ENCODE measurements around the gene MMP7. TPM values are rescaled to one million over a fixed set of nuclear protein-coding genes. Genes with fewer than 3 reads are reported as not detected.

The MMP7 gene
- total RNA-seq, 5 donors from 2014 or later (not counting 1 experiment from before 2014, with no cell fraction given): 0.23 to 0.73 (median 0.60) TPM; not detected in 2

GRCh38 chr11:102522312-102523188 lies 8.0 kb downstream of the MMP7 start:
- no peak for ATAC-seq (replicated peaks in 1 of 4)
- H3K27ac ChIP-seq (ENCODE audit: low read length): no peak overlapping the region
- H3K36me3 ChIP-seq (ENCODE audit: control insufficient read depth in 2 of 2, extremely low read depth in 1 of 2, insufficient read depth in 1 of 2, low read length in 1 of 2): no peaks in the 10 kb centered on the region
- Mint-ChIP-seq H3K27ac (no peak overlapping the region), H3K4me1 (peaks cover 1 to 5% (median 4%) of the 10 kb centered on the region in 3 donors), H3K4me3 (no peak overlapping the region), H3K9me3 (no peaks in the 10 kb centered on the region), H3K27me3 (peaks cover 17 to 18% of the 10 kb centered on the region in 2 donors), H3K36me3 (no peaks in the 10 kb centered on the region)
- POLR2A ChIA-PET: interaction anchor here in 1 of 2 donors (0.5 kb wide), 1 partner anchor 40 kb away, joined by 5 read pairs; no protein-coding TSS in a partner anchor
- peaks cover 0 to 2% of the 10 kb centered on the region in 2 experiments for H3K4me1 ChIP-seq (ENCODE audit: control insufficient read depth in 1 of 2, extremely low read depth in 1 of 2, insufficient read depth in 2 of 2, low read length in 2 of 2)
- DNase-seq: no peak
- H3K9me3 ChIP-seq: no peaks in the 10 kb centered on the region
- H3K4me3 ChIP-seq (ENCODE audit: control insufficient read depth in 1 of 2, extremely low read depth in 1 of 2, low read length in 1 of 2): no peak overlapping the region
- 86% methylated on average over 1 of the region's 5 CpGs for WGBS (ENCODE audit: insufficient coverage)
- H3K27me3 ChIP-seq (replicated peaks in 1 of 2; ENCODE audit: control insufficient read depth in 2 of 2, extremely low read depth in 1 of 2, insufficient read depth in 2 of 2, low read length in 1 of 2): peaks cover 0 to 7% of the 10 kb centered on the region in 2 experiments
- CTCF ChIA-PET: interaction anchor here (0.6 to 0.8 kb wide), 3 partner anchors 12 to 183 kb away, joined by 3 to 4 read pairs (median 3); no protein-coding TSS in a partner anchor

- no peak overlapping the region for H3K4me3 ChIP-seq (ENCODE audit: control insufficient read depth in 1 of 2, extremely low read depth in 1 of 2, low read length in 1 of 2)
- peaks cover 0 to 7% of the 10 kb centered on the region in 2 experiments for H3K27me3 ChIP-seq (replicated peaks in 1 of 2; ENCODE audit: control insufficient read depth in 2 of 2, extremely low read depth in 1 of 2, insufficient read depth in 2 of 2, low read length in 1 of 2)
- H3K36me3 Mint-ChIP-seq: no peaks in the 10 kb centered on the region
- ATAC-seq (replicated peaks in 1 of 4): no peak
- no CpG with 5 or more reads among the region's 10 CpGs for WGBS (ENCODE audit: insufficient coverage)
- H3K4me1 Mint-ChIP-seq: peaks cover 0 to 5% (median 4%) of the 10 kb centered on the region in 3 donors
- H3K4me1 ChIP-seq (ENCODE audit: control insufficient read depth in 1 of 2, extremely low read depth in 1 of 2, insufficient read depth in 2 of 2, low read length in 2 of 2): no peaks in the 10 kb centered on the region
- ChIA-PET POLR2A (no interaction called here), CTCF (no interaction called here)
- H3K27ac ChIP-seq (ENCODE audit: low read length): no peak overlapping the region
- H3K9me3 ChIP-seq: no peaks in the 10 kb centered on the region
- H3K27ac Mint-ChIP-seq: no peak overlapping the region
- H3K36me3 ChIP-seq (ENCODE audit: control insufficient read depth in 2 of 2, extremely low read depth in 1 of 2, insufficient read depth in 1 of 2, low read length in 1 of 2): no peaks in the 10 kb centered on the region
- no peaks in the 10 kb centered on the region for H3K9me3 Mint-ChIP-seq
- H3K4me3 Mint-ChIP-seq: no peak overlapping the region
- H3K27me3 Mint-ChIP-seq: peaks cover 17 to 18% of the 10 kb centered on the region in 2 donors
- no peak for DNase-seq
Measured at GRCh38 chr11:102521121-102521520, 9.4 kb downstream of the MMP7 start.

GRCh38 chr11:102520514-102520913 lies 10.0 kb downstream of the MMP7 start:
- H3K27me3 Mint-ChIP-seq: peaks cover 17 to 18% of the 10 kb centered on the region in 2 donors
- ChIA-PET POLR2A (interaction anchor here in 1 of 2 donors (0.7 kb wide), 1 partner anchor 75 kb away, joined by 3 read pairs; no protein-coding TSS in a partner anchor), CTCF (no interaction called here)

GRCh38 chr11:102518296-102519094 lies 12.1 kb downstream of the MMP7 start:
- Mint-ChIP-seq H3K4me3 (no peak overlapping the region), H3K36me3 (no peaks in the 10 kb centered on the region), H3K27me3 (peaks cover 17 to 18% of the 10 kb centered on the region in 2 donors), H3K27ac (no peak overlapping the region), H3K9me3 (no peaks in the 10 kb centered on the region), H3K4me1 (peaks cover 0 to 5% (median 4%) of the 10 kb centered on the region in 3 donors)
- Histone ChIP-seq H3K4me3 (ENCODE audit: control insufficient read depth in 1 of 2, extremely low read depth in 1 of 2, low read length in 1 of 2) (no peak overlapping the region), H3K9me3 (no peaks in the 10 kb centered on the region), H3K36me3 (ENCODE audit: control insufficient read depth in 2 of 2, extremely low read depth in 1 of 2, insufficient read depth in 1 of 2, low read length in 1 of 2) (no peaks in the 10 kb centered on the region), H3K4me1 (ENCODE audit: control insufficient read depth in 1 of 2, extremely low read depth in 1 of 2, insufficient read depth in 2 of 2, low read length in 2 of 2) (no peaks in the 10 kb centered on the region), H3K27me3 (replicated peaks in 1 of 2; ENCODE audit: control insufficient read depth in 2 of 2, extremely low read depth in 1 of 2, insufficient read depth in 2 of 2, low read length in 1 of 2) (peaks cover 0 to 7% of the 10 kb centered on the region in 2 experiments), H3K27ac (ENCODE audit: low read length) (no peak overlapping the region)
- DNase-seq (no peak), ATAC-seq (replicated peaks in 1 of 4) (no peak)
- ChIA-PET CTCF (interaction anchor here (0.8 to 1.3 kb wide), 5 partner anchors 152 to 230 kb away, joined by 3 to 5 read pairs (median 3); no protein-coding TSS in a partner anchor), POLR2A (no interaction called here)
- 100% methylated on average over 1 of the region's 3 CpGs for WGBS (ENCODE audit: insufficient coverage)

More at GRCh38 chr11:102520514-102520913, 10.0 kb downstream of the MMP7 start:
- no peak overlapping the region for H3K27ac ChIP-seq (ENCODE audit: low read length)
- H3K4me3 Mint-ChIP-seq: no peak overlapping the region
- no peak for ATAC-seq (replicated peaks in 1 of 4)
- H3K4me3 ChIP-seq (ENCODE audit: control insufficient read depth in 1 of 2, extremely low read depth in 1 of 2, low read length in 1 of 2): no peak overlapping the region
- H3K36me3 ChIP-seq (ENCODE audit: control insufficient read depth in 2 of 2, extremely low read depth in 1 of 2, insufficient read depth in 1 of 2, low read length in 1 of 2): no peaks in the 10 kb centered on the region
- peaks cover 0 to 7% of the 10 kb centered on the region in 2 experiments for H3K27me3 ChIP-seq (replicated peaks in 1 of 2; ENCODE audit: control insufficient read depth in 2 of 2, extremely low read depth in 1 of 2, insufficient read depth in 2 of 2, low read length in 1 of 2)
- no peak for DNase-seq
- H3K36me3 Mint-ChIP-seq: no peaks in the 10 kb centered on the region
- H3K9me3 ChIP-seq: no peaks in the 10 kb centered on the region
- no peaks in the 10 kb centered on the region for H3K9me3 Mint-ChIP-seq
- peaks cover 0 to 5% (median 4%) of the 10 kb centered on the region in 3 donors for H3K4me1 Mint-ChIP-seq
- no peaks in the 10 kb centered on the region for H3K4me1 ChIP-seq (ENCODE audit: control insufficient read depth in 1 of 2, extremely low read depth in 1 of 2, insufficient read depth in 2 of 2, low read length in 2 of 2)
- no peak overlapping the region for H3K27ac Mint-ChIP-seq

GRCh38 chr11:102517670-102518069 lies 12.9 kb downstream of the MMP7 start:
- no peak overlapping the region for H3K4me3 ChIP-seq (ENCODE audit: control insufficient read depth in 1 of 2, extremely low read depth in 1 of 2, low read length in 1 of 2)
- H3K4me1 ChIP-seq (ENCODE audit: control insufficient read depth in 1 of 2, extremely low read depth in 1 of 2, insufficient read depth in 2 of 2, low read length in 2 of 2): no peaks in the 10 kb centered on the region
- H3K27me3 ChIP-seq (replicated peaks in 1 of 2; ENCODE audit: control insufficient read depth in 2 of 2, extremely low read depth in 1 of 2, insufficient read depth in 2 of 2, low read length in 1 of 2): peaks cover 0 to 7% of the 10 kb centered on the region in 2 experiments
- ChIA-PET POLR2A (no interaction called here), CTCF (interaction anchor here in 1 of 2 donors (0.8 to 1.1 kb wide), 2 partner anchors 173 to 229 kb away, joined by 3 read pairs; no protein-coding TSS in a partner anchor)
- no CpG with 5 or more reads among the region's 3 CpGs for WGBS (ENCODE audit: insufficient coverage)
- H3K36me3 ChIP-seq (ENCODE audit: control insufficient read depth in 2 of 2, extremely low read depth in 1 of 2, insufficient read depth in 1 of 2, low read length in 1 of 2): no peaks in the 10 kb centered on the region
- DNase-seq: no peak
- Mint-ChIP-seq H3K27ac (no peak overlapping the region), H3K4me3 (no peak overlapping the region), H3K36me3 (no peaks in the 10 kb centered on the region), H3K4me1 (peaks cover 0 to 4% (median 3%) of the 10 kb centered on the region in 3 donors), H3K9me3 (no peaks in the 10 kb centered on the region), H3K27me3 (peaks cover 16% of the 10 kb centered on the region in 2 donors)
- H3K27ac ChIP-seq (ENCODE audit: low read length): no peak overlapping the region
- H3K9me3 ChIP-seq: no peaks in the 10 kb centered on the region
- ATAC-seq (replicated peaks in 1 of 4): no peak

- Histone ChIP-seq H3K4me1 (ENCODE audit: control insufficient read depth in 1 of 2, extremely low read depth in 1 of 2, insufficient read depth in 2 of 2, low read length in 2 of 2) (no peaks in the 10 kb centered on the region), H3K27me3 (replicated peaks in 1 of 2; ENCODE audit: control insufficient read depth in 2 of 2, extremely low read depth in 1 of 2, insufficient read depth in 2 of 2, low read length in 1 of 2) (peaks cover 0 to 6% of the 10 kb centered on the region in 2 experiments), H3K36me3 (ENCODE audit: control insufficient read depth in 2 of 2, extremely low read depth in 1 of 2, insufficient read depth in 1 of 2, low read length in 1 of 2) (no peaks in the 10 kb centered on the region), H3K27ac (ENCODE audit: low read length) (no peak overlapping the region), H3K4me3 (ENCODE audit: control insufficient read depth in 1 of 2, extremely low read depth in 1 of 2, low read length in 1 of 2) (no peak overlapping the region), H3K9me3 (no peaks in the 10 kb centered on the region)
- no peak for ATAC-seq (replicated peaks in 1 of 4)
- no peaks in the 10 kb centered on the region for H3K9me3 Mint-ChIP-seq
- H3K27ac Mint-ChIP-seq: no peak overlapping the region
- 100% methylated on average over 1 of the region's 4 CpGs for WGBS (ENCODE audit: insufficient coverage)
- ChIA-PET POLR2A (no interaction called here), CTCF (no interaction called here)
- H3K4me1 Mint-ChIP-seq: no peaks in the 10 kb centered on the region
- no peaks in the 10 kb centered on the region for H3K36me3 Mint-ChIP-seq
- no peak for DNase-seq
- H3K27me3 Mint-ChIP-seq: peaks cover 6 to 10% of the 10 kb centered on the region in 2 donors
- H3K4me3 Mint-ChIP-seq: no peak overlapping the region
Measured at GRCh38 chr11:102516179-102516578, 14.4 kb downstream of the MMP7 start.
